Neural progenitor cell (in vitro differentiated cells): ENCODE data around the gene CELSR1.

Source experiments
- EZH2 ChIP-seq: fragments of 200-600 bp; sonication (generic); IDR thresholded peaks from 2 replicates; pipeline ENCODE4 v1.6.1; 2017; ENCODE audit warnings: antibody characterized with exemption, mild to moderate bottlenecking, moderate library complexity
- EZH2phosphoT487 ChIP-seq: fragments of 200-600 bp; sonication (generic); IDR thresholded peaks from 2 replicates; pipeline ENCODE4 v1.6.1; 2017; ENCODE audit warnings: antibody characterized with exemption
- TF ChIP-seq, protein P1 (sequence below): fragments of 200-600 bp; sonication (generic); IDR thresholded peaks from 2 replicates; pipeline ENCODE4 v1.5.1; 2017; ENCODE audit warnings: antibody characterized with exemption, mild to moderate bottlenecking

DNA sequence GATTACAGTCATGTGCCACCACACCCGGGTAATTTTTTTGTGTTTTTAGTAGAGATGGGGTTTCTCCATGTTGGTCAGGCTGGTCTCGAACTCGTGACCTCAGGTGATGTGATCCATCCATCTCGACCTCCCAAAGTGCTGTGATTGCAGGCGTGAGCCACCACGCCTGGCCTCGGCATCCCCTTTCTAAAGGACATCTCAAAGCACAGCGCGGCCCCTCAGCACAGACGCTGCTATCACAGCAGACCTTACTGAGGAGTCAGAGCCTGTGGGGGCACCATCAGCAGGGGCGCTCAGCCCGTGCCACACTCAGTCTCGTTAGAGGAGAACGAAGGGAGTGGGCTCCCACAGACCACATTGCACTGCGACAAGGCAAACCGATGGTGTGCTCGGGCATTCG lies 19.4 kb downstream of the CELSR1 start:
- TF ChIP-seq EZH2 (no peak), EZH2phosphoT487 (no peak)
- TF ChIP-seq, protein P1, sequence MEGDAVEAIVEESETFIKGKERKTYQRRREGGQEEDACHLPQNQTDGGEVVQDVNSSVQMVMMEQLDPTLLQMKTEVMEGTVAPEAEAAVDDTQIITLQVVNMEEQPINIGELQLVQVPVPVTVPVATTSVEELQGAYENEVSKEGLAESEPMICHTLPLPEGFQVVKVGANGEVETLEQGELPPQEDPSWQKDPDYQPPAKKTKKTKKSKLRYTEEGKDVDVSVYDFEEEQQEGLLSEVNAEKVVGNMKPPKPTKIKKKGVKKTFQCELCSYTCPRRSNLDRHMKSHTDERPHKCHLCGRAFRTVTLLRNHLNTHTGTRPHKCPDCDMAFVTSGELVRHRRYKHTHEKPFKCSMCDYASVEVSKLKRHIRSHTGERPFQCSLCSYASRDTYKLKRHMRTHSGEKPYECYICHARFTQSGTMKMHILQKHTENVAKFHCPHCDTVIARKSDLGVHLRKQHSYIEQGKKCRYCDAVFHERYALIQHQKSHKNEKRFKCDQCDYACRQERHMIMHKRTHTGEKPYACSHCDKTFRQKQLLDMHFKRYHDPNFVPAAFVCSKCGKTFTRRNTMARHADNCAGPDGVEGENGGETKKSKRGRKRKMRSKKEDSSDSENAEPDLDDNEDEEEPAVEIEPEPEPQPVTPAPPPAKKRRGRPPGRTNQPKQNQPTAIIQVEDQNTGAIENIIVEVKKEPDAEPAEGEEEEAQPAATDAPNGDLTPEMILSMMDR, result no peak
